ENCODE results near the gene NT5DC4.
"Not testable (repeated sequence)": the region's sequence is repeated elsewhere in the genome, so short reads cannot be mapped to it uniquely, and the experiment has no call there.

Gene NT5DC4

GRCh38 chr2:112699984-112700667, 20.7 kb upstream of the NT5DC4 start:
- no peak for DNase-seq (ENCODE audit: low read depth, low spot score)

GRCh38 chr2:112701052-112701451, 19.8 kb upstream of the NT5DC4 start:
- DNase-seq (ENCODE audit: low read depth, low spot score), result no peak

- no peak for DNase-seq (ENCODE audit: low read depth, low spot score)
These were observed 17.1 kb upstream of the NT5DC4 start for GRCh38 chr2:112703684-112704083.

GRCh38 chr2:112705575-112705974, 15.2 kb upstream of the NT5DC4 start:
- no peak for DNase-seq (ENCODE audit: low read depth, low spot score)

GRCh38 chr2:112706170-112706664, 14.6 kb upstream of the NT5DC4 start:
- no peak for DNase-seq (ENCODE audit: low read depth, low spot score)

- DNase-seq (ENCODE audit: low read depth, low spot score), result not testable (repeated sequence)
These were observed 13.9 kb upstream of the NT5DC4 start for GRCh38 chr2:112706947-112707346.

- no peak for DNase-seq (ENCODE audit: low read depth, low spot score)
These were observed 11.9 kb upstream of the NT5DC4 start for GRCh38 chr2:112708968-112709367.

GRCh38 chr2:112709703-112710102, 11.1 kb upstream of the NT5DC4 start:
- DNase-seq (ENCODE audit: low read depth, low spot score), result no peak

- DNase-seq (ENCODE audit: low read depth, low spot score), result no peak
These were observed 9.7 kb upstream of the NT5DC4 start for GRCh38 chr2:112710956-112711750.

- DNase-seq (ENCODE audit: low read depth, low spot score), result no peak
These were observed 8.4 kb upstream of the NT5DC4 start for GRCh38 chr2:112712465-112712864.

- DNase-seq (ENCODE audit: low read depth, low spot score), result no peak
These were observed 7.8 kb upstream of the NT5DC4 start for GRCh38 chr2:112712903-112713584.

GRCh38 chr2:112713585-112713925, 7.3 kb upstream of the NT5DC4 start:
- no peak for DNase-seq (ENCODE audit: low read depth, low spot score)

- no peak for DNase-seq (ENCODE audit: low read depth, low spot score)
These were observed 6.9 kb upstream of the NT5DC4 start for GRCh38 chr2:112713926-112714325.

GRCh38 chr2:112714331-112714730, 6.5 kb upstream of the NT5DC4 start:
- no peak for DNase-seq (ENCODE audit: low read depth, low spot score)

GRCh38 chr2:112714836-112715631, 5.8 kb upstream of the NT5DC4 start:
- no peak for DNase-seq (ENCODE audit: low read depth, low spot score)

GRCh38 chr2:112716094-112716493, 4.7 kb upstream of the NT5DC4 start:
- not testable (repeated sequence) for DNase-seq (ENCODE audit: low read depth, low spot score)

- DNase-seq (ENCODE audit: low read depth, low spot score), result not testable (repeated sequence)
These were observed 3.9 kb upstream of the NT5DC4 start for GRCh38 chr2:112716826-112717352.

GRCh38 chr2:112718863-112719370, 1.9 kb upstream of the NT5DC4 start:
- DNase-seq (ENCODE audit: low read depth, low spot score), result no peak

- DNase-seq (ENCODE audit: low read depth, low spot score), result no peak
These were observed 1.2 kb downstream of the NT5DC4 start for GRCh38 chr2:112721819-112722522.

GRCh38 chr2:112722816-112723546, 2.2 kb downstream of the NT5DC4 start:
- no peak for DNase-seq (ENCODE audit: low read depth, low spot score)

Data from brain pericyte (primary cell).